GM12891 (cell line): ENCODE results near the gene GNPNAT1.
"Not testable (repeated sequence)": the region's sequence is repeated elsewhere in the genome, so short reads cannot be mapped to it uniquely, and the experiment has no call there.

Source experiments
- DNase-seq: peaks from one replicate; pipeline ENCODE4 v3.0.0; 2011; ENCODE audit warnings: low spot score; ENCODE audit not compliant: insufficient read length
- FAIRE-seq: peaks from 2 replicates; lab custom pipeline; 2011; peaks lifted over from hg19 to GRCh38; lab: Jason Lieb, UNC
- PAX5 ChIP-seq: IDR thresholded peaks from 2 replicates; pipeline ENCODE4 v1.6.1; 2011; ENCODE audit warnings: low read length, moderate library complexity, mild to moderate bottlenecking; ENCODE audit not compliant: insufficient read depth, severe bottlenecking
- POLR2A ChIP-seq: IDR thresholded peaks from 2 replicates; pipeline ENCODE4 v1.6.1; 2011; ENCODE audit warnings: low read depth, low read length, control low read depth
- POLR2AphosphoS5 ChIP-seq: IDR thresholded peaks from 2 replicates; pipeline ENCODE4 v1.6.1; 2011; ENCODE audit warnings: low read depth, low read length, control low read depth
- POU2F2 ChIP-seq: IDR thresholded peaks from 2 replicates; pipeline ENCODE4 v1.6.1; 2011; ENCODE audit warnings: low read depth, mild to moderate bottlenecking, control low read depth, low read length, moderate library complexity
- SPI1 ChIP-seq: IDR thresholded peaks from 2 replicates; pipeline ENCODE4 v1.6.1; 2011; ENCODE audit warnings: low read depth, low read length, control low read depth
- TAF1 ChIP-seq: IDR thresholded peaks from 2 replicates; pipeline ENCODE4 v1.6.1; 2011; ENCODE audit warnings: low read depth, low read length, control low read depth

Gene GNPNAT1

DNA sequence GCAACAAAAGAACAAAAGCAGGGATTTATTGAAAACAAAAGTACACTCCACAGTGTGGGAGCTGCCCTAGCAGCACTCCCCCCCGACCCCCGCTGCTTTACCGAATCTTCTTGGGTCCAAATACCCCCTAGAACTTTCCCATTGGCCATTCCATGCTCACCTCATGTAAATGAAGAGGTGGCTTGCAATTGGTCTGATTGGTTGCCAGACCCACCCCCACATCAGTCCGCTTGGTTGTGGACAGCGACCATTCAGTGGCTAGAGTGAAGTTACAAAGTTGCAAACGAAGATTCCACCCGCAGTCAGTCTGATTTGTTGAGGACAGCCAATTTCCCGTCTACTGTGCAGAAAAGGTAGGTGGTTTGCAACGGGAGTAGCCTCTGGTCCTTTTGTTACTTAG is 57.6 kb downstream of the GNPNAT1 start:
- FAIRE-seq (no peak), DNase-seq (no peak)
- TF ChIP-seq TAF1, result no peak
- TF ChIP-seq POLR2AphosphoS5, result no peak
- no peak for TF ChIP-seq SPI1
- no peak for TF ChIP-seq POLR2A
- TF ChIP-seq PAX5, result no peak
- TF ChIP-seq POU2F2, result no peak

DNA sequence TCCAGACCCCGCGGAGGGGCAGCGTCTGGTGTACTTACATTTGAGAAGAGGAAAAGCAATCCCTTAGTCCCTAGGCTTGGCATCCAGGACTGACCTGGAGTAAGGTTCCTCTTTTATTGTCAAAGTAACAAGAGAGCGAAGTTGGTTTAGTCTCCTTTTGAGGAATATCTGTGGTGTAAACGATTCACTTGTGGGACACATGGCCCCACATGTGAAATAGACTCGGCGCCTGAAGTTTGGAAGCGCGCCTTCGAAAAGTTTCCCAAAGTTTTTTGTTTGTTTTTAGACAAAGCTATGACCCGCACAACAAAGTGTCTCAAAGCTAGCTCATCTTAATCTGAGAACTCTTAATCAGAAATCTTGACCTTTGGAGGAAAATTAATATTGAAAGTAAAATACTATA is 60.7 kb downstream of the GNPNAT1 start:
- TF ChIP-seq POU2F2, result no peak
- TF ChIP-seq POLR2AphosphoS5, result no peak
- no peak for TF ChIP-seq TAF1
- no peak for TF ChIP-seq SPI1
- no peak for TF ChIP-seq PAX5
- TF ChIP-seq POLR2A, result no peak
- DNase-seq (no peak), FAIRE-seq (no peak)

GRCh38 chr14:52729925-52730708 is 61.3 kb downstream of the GNPNAT1 start, which contains the start of gene STYX:
Gene STYX (plus strand): TSS chr14:52730166. CDS start chr14:52730475, 309 bp downstream.
- peak; percentile 99 for FAIRE-seq
- peak; percentile 93 for TF ChIP-seq POLR2A
- TF ChIP-seq POU2F2, result peak; percentile 13; the same call in 1 of the 2 replicates
- no peak for TF ChIP-seq SPI1
- TF ChIP-seq POLR2AphosphoS5, result peak; percentile 87
- TF ChIP-seq PAX5, result peak; percentile 10
- TF ChIP-seq TAF1, result peak; percentile 76; the same call in 1 of the 2 replicates
- DNase-seq, result peak; percentile 66

DNA sequence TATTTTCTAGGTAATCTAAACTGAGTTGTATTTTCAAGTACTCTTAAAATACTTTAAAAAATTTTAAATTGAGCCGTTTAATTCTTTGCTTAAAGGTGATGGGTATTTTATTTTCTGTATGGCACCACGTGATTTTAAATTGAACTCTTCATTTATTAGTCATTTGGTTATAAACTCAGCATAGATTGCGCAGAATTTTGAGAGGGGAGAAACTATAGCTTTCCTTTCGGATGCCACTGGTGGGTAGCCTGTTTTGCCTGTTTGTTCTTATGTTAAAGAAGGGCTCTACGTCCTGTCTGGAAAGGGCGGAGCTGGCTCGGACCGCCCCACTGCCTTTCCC is 61.9 kb downstream of the GNPNAT1 start:
- FAIRE-seq (no peak), DNase-seq (no peak)
- TF ChIP-seq POU2F2 (no peak), POLR2AphosphoS5 (no peak), TAF1 (no peak), POLR2A (no peak), PAX5 (no peak), SPI1 (no peak)

- not testable (repeated sequence) for FAIRE-seq, DNase-seq
Observed at GRCh38 chr14:52729035-52729434, 62.4 kb downstream of the GNPNAT1 start.

DNA sequence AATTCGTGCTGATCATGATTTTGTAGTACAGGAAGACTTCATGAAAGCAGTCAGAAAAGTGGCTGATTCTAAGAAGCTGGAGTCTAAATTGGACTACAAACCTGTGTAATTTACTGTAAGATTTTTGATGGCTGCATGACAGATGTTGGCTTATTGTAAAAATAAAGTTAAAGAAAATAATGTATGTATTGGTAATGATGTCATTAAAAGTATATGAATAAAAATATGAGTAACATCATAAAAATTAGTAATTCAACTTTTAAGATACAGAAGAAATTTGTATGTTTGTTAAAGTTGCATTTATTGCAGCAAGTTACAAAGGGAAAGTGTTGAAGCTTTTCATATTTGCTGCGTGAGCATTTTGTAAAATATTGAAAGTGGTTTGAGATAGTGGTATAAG is 63.9 kb downstream of the GNPNAT1 start:
- FAIRE-seq, DNase-seq: not testable (repeated sequence)
